ENCODE results near the gene NINJ1.

NINJ1 gene

DNA sequence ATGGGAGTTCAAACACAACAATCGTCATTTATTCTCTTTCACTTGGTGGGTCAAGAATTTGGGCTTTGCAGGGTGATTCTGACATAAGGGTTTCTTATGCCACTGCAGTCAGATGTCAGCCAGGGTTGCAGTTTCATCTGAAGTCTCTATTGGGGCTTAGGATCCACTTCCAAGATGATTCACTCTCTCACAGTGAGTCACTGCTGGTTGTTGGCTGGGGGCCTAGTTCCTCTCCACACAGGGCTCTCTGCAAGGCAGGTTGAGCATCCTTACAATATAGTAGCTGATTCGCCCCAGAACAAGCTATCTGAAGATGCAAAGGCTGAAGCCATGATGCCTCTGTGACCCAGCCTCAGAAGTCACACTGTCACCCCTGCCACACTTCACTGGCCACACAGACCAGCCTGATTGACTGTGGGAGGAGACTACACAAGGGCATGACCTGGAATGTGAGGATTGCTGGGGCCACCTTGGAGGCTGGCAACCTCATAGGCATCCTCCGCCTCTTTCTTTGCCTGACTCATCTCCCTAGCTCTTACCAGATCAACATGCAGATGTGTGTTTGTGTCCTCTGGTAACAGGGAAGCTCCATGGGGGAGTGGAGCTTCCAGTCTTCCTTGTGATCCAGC, 42.5 kb downstream of the NINJ1 start:
- no peaks in the 10 kb centered on the region for H3K9me2 ChIP-seq (replicated peaks; ENCODE audit: low read depth, low read length)
- TF ChIP-seq, protein P1, sequence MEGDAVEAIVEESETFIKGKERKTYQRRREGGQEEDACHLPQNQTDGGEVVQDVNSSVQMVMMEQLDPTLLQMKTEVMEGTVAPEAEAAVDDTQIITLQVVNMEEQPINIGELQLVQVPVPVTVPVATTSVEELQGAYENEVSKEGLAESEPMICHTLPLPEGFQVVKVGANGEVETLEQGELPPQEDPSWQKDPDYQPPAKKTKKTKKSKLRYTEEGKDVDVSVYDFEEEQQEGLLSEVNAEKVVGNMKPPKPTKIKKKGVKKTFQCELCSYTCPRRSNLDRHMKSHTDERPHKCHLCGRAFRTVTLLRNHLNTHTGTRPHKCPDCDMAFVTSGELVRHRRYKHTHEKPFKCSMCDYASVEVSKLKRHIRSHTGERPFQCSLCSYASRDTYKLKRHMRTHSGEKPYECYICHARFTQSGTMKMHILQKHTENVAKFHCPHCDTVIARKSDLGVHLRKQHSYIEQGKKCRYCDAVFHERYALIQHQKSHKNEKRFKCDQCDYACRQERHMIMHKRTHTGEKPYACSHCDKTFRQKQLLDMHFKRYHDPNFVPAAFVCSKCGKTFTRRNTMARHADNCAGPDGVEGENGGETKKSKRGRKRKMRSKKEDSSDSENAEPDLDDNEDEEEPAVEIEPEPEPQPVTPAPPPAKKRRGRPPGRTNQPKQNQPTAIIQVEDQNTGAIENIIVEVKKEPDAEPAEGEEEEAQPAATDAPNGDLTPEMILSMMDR (conservative IDR thresholded peaks at IDR 0.05; ENCODE audit: low read length): no peak
- TF ChIP-seq EZH2phosphoT487 (IDR thresholded peaks at IDR 0.05; ENCODE audit: borderline replicate concordance): no peak
- no peaks in the 10 kb centered on the region for H3F3A ChIP-seq (ENCODE audit: low read depth)
- H3K9me3 ChIP-seq (ENCODE audit: insufficient read depth, low read depth, low read length): no peaks in the 10 kb centered on the region
- no peak overlapping the region for H3K4me2 ChIP-seq (ENCODE audit: low read depth, low read length, poor library complexity, severe bottlenecking)
- H3K27me3 ChIP-seq (ENCODE audit: insufficient read depth, low read length, poor library complexity, severe bottlenecking): no peaks in the 10 kb centered on the region
- no peak overlapping the region for H3K9ac ChIP-seq (ENCODE audit: low read depth, low read length, poor library complexity, severe bottlenecking)
- no peak overlapping the region for H2AFZ ChIP-seq (ENCODE audit: low read length)
- peaks cover 5% of the 10 kb centered on the region for H3K79me2 ChIP-seq (ENCODE audit: insufficient read depth, low read length)
- H4K20me1 ChIP-seq (ENCODE audit: insufficient read depth, low read length, poor library complexity, severe bottlenecking): peaks cover 1% of the 10 kb centered on the region
- H3K4me3 ChIP-seq (ENCODE audit: low read length, poor library complexity, severe bottlenecking): no peak overlapping the region
- peaks cover 35% of the 10 kb centered on the region for H3K4me1 ChIP-seq (ENCODE audit: insufficient read depth, low read length, poor library complexity, severe bottlenecking)
- H3K36me3 ChIP-seq (ENCODE audit: insufficient read depth, low read length): no peaks in the 10 kb centered on the region

DNA sequence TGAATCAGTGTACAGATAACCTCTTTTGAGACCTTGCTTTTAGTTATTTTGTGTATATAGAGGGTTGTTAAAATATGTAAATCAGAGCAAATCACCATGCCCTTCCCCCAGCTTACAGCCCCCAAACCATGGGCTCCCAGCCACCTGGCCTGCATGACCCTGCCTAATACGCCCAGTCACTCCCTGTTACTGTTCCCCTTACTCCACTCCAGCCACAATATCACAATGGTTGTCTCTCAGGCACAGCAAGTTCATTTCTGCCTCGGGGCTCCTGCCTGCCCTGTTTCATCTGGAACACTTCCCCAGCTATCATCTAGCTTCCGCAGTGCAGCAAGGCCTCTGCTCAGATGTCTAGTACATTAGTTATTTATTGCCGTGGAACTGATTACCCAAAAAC, 43.0 kb downstream of the NINJ1 start:
- Histone ChIP-seq H3K9me3 (ENCODE audit: insufficient read depth, low read depth, low read length) (no peaks in the 10 kb centered on the region), H3K9ac (ENCODE audit: low read depth, low read length, poor library complexity, severe bottlenecking) (no peak overlapping the region), H3K9me2 (replicated peaks; ENCODE audit: low read depth, low read length) (no peaks in the 10 kb centered on the region), H3K79me2 (ENCODE audit: insufficient read depth, low read length) (peaks cover under 1% of the 10 kb centered on the region; the same call in 1 of the 2 replicates), H3K4me2 (ENCODE audit: low read depth, low read length, poor library complexity, severe bottlenecking) (no peak overlapping the region), H4K20me1 (ENCODE audit: insufficient read depth, low read length, poor library complexity, severe bottlenecking) (no peaks in the 10 kb centered on the region), H3K4me1 (ENCODE audit: insufficient read depth, low read length, poor library complexity, severe bottlenecking) (peaks cover 32% of the 10 kb centered on the region), H3K4me3 (ENCODE audit: low read length, poor library complexity, severe bottlenecking) (no peak overlapping the region), H3K27me3 (ENCODE audit: insufficient read depth, low read length, poor library complexity, severe bottlenecking) (no peaks in the 10 kb centered on the region), H3F3A (ENCODE audit: low read depth) (no peaks in the 10 kb centered on the region), H2AFZ (ENCODE audit: low read length) (no peak overlapping the region), H3K36me3 (ENCODE audit: insufficient read depth, low read length) (no peaks in the 10 kb centered on the region)
- no peak for TF ChIP-seq EZH2phosphoT487 (IDR thresholded peaks at IDR 0.05; ENCODE audit: borderline replicate concordance)
- TF ChIP-seq, protein P1 (conservative IDR thresholded peaks at IDR 0.05; ENCODE audit: low read length): no peak

DNA sequence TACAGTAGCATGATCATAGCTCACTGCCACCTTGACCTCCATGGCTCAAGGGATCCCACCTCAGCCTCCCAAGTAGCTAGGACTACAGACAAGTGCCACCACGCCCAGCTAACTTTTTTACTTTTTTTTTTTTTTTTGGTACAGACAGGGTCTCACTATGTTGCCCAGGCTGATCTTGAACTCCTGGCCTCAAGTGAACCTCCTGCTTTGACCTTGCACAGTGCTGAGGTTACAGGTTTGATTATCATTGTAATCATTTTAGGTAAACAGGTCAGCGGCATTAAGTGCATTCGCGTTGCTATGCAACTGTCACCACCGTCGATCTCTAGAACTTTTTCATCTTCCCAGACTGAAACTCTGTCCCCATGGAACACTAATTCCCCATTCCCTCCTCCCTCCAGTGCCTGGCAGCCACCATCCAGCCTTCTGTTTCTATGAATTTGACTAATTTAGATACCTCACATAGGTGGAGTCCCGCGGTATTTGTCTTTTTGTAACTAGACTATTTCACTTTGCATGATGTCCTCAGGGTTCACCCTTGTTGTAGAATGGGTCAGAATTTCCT, 43.9 kb downstream of the NINJ1 start:
- no peaks in the 10 kb centered on the region for H3K79me2 ChIP-seq (ENCODE audit: insufficient read depth, low read length)
- H3K4me2 ChIP-seq (ENCODE audit: low read depth, low read length, poor library complexity, severe bottlenecking): no peak overlapping the region
- H3K4me1 ChIP-seq (ENCODE audit: insufficient read depth, low read length, poor library complexity, severe bottlenecking): peaks cover 31% of the 10 kb centered on the region
- H3K4me3 ChIP-seq (ENCODE audit: low read length, poor library complexity, severe bottlenecking): no peak overlapping the region
- H3F3A ChIP-seq (ENCODE audit: low read depth): no peaks in the 10 kb centered on the region
- H3K27me3 ChIP-seq (ENCODE audit: insufficient read depth, low read length, poor library complexity, severe bottlenecking): no peaks in the 10 kb centered on the region
- H3K9me2 ChIP-seq (replicated peaks; ENCODE audit: low read depth, low read length): no peaks in the 10 kb centered on the region
- no peaks in the 10 kb centered on the region for H3K9me3 ChIP-seq (ENCODE audit: insufficient read depth, low read depth, low read length)
- TF ChIP-seq, protein P1 (conservative IDR thresholded peaks at IDR 0.05; ENCODE audit: low read length): no peak
- no peak for TF ChIP-seq EZH2phosphoT487 (IDR thresholded peaks at IDR 0.05; ENCODE audit: borderline replicate concordance)
- no peak overlapping the region for H2AFZ ChIP-seq (ENCODE audit: low read length)
- no peaks in the 10 kb centered on the region for H4K20me1 ChIP-seq (ENCODE audit: insufficient read depth, low read length, poor library complexity, severe bottlenecking)
- H3K36me3 ChIP-seq (ENCODE audit: insufficient read depth, low read length): no peaks in the 10 kb centered on the region
- H3K9ac ChIP-seq (ENCODE audit: low read depth, low read length, poor library complexity, severe bottlenecking): no peak overlapping the region

Data from Loucy (cell line).